Endothelial cell of umbilical vein (primary cell): ENCODE data around the gene RAB44. TPM values are rescaled to one million over a fixed set of nuclear protein-coding genes. Genes with fewer than 3 reads are reported as not detected.

Source experiments
- BruUV-seq: library from RNA; stranded (reverse); fragments of 400-500 nt; replicated peaks from 2 replicates; lab custom pipeline; 2021; lab: Mats Ljungman, UMichigan
- CTCF ChIA-PET: fragments of 300-600, 350-600 bp; sonication (Branson Sonifier 250); formaldehyde crosslinking; loops from one replicate; lab custom pipeline; 2021; ENCODE audit warnings: antibody characterized with exemption, inconsistent platforms; lab: Charles Lee
- POLR2A ChIA-PET: fragments of 300-600, 350-600 bp; sonication (Branson Sonifier 250); formaldehyde crosslinking; loops from one replicate; lab custom pipeline; 2021; ENCODE audit warnings: antibody characterized with exemption, inconsistent platforms; lab: Charles Lee
- DNase-seq: peaks from one replicate; pipeline ENCODE4 v3.0.0-alpha.2; 2011; ENCODE audit warnings: low read depth, low spot score
- FAIRE-seq: peaks from 2 replicates; lab custom pipeline; 2011; peaks lifted over from hg19 to GRCh38; lab: Jason Lieb, UNC
- H2AFZ ChIP-seq: 2 replicates; pipeline ENCODE4 v1.6.0; 2012; ENCODE audit warnings: low read depth, low read length, control low read depth, inconsistent platforms
- H3K27ac ChIP-seq: 2 replicates; pipeline ENCODE4 v1.5.1; 2011; ENCODE audit warnings: low read depth, mild to moderate bottlenecking, control low read depth, low read length, moderate library complexity; ENCODE audit not compliant: insufficient read depth
- H3K27me3 ChIP-seq, 2 experiments: 2 replicates each; pipeline versions ENCODE4 v1.6.0 to v1.6.1; 2011; ENCODE audit warnings: low read length in 2 of 2, mixed read lengths in 1 of 2; ENCODE audit not compliant: control insufficient read depth in 2 of 2, insufficient read depth in 2 of 2
- H3K36me3 ChIP-seq, 2 experiments: 2 replicates in 1 of 2; 3 replicates in 1 of 2; pipeline ENCODE4 v1.5.1; 2011; ENCODE audit warnings: low read length in 2 of 2, mild to moderate bottlenecking in 1 of 2, moderate library complexity in 1 of 2; ENCODE audit not compliant: control insufficient read depth in 2 of 2, insufficient read depth in 2 of 2; ENCODE audit errors: extremely low read depth in 1 of 2
- H3K4me1 ChIP-seq: 3 replicates; pipeline ENCODE4 v1.5.1; 2011; ENCODE audit warnings: mild to moderate bottlenecking, low read length; ENCODE audit not compliant: control insufficient read depth, insufficient read depth; ENCODE audit errors: extremely low read depth
- H3K4me2 ChIP-seq: 2 replicates; pipeline ENCODE4 v1.6.1; 2011; ENCODE audit warnings: low read length, control low read depth, mixed read lengths; ENCODE audit not compliant: insufficient read depth
- H3K4me3 ChIP-seq, 3 experiments: fragments of 200-600 bp in 1 of 3; sonication (generic), shearing (Covaris generic) in 1 of 3; replicated peaks in 1 of 3; 2 replicates each; pipeline ENCODE4 v1.5.1; 2011 to 2016; ENCODE audit warnings: control low read depth in 3 of 3, low read length in 3 of 3, mild to moderate bottlenecking in 2 of 3, inconsistent platforms in 1 of 3, low read depth in 1 of 3, moderate library complexity in 1 of 3; ENCODE audit not compliant: insufficient read depth in 1 of 3
- H3K79me2 ChIP-seq: 2 replicates; pipeline ENCODE4 v1.6.0; 2012; ENCODE audit warnings: low read length, inconsistent platforms; ENCODE audit not compliant: control insufficient read depth, insufficient read depth
- H3K9ac ChIP-seq: replicated peaks from 2 replicates; pipeline ENCODE3; 2011; ENCODE audit warnings: low read length, control low read depth; ENCODE audit not compliant: insufficient read depth; ENCODE audit errors: extremely low read depth
- H3K9me1 ChIP-seq: replicated peaks from 3 replicates; pipeline ENCODE4 v1.6.0; 2011; ENCODE audit warnings: mild to moderate bottlenecking, low read length; ENCODE audit not compliant: control insufficient read depth, insufficient read depth; ENCODE audit errors: extremely low read depth
- H3K9me3 ChIP-seq: replicated peaks from 2 replicates; pipeline ENCODE4 v1.5.1; 2012; ENCODE audit warnings: low read length, inconsistent platforms; ENCODE audit not compliant: control insufficient read depth, insufficient read depth
- H4K20me1 ChIP-seq: replicated peaks from 2 replicates; pipeline ENCODE3; 2011; ENCODE audit warnings: mild to moderate bottlenecking, low read length; ENCODE audit not compliant: control insufficient read depth, insufficient read depth; ENCODE audit errors: extremely low read depth
- EZH2 ChIP-seq: IDR thresholded peaks from 2 replicates; pipeline ENCODE4 v1.6.1; 2012; ENCODE audit warnings: borderline replicate concordance, low read depth, mild to moderate bottlenecking, moderate library complexity, low read length, inconsistent platforms; ENCODE audit not compliant: severe bottlenecking
- FOS ChIP-seq: IDR thresholded peaks from 2 replicates; pipeline ENCODE4 v1.6.1; 2011; ENCODE audit warnings: mild to moderate bottlenecking, low read length, moderate library complexity, borderline replicate concordance; ENCODE audit not compliant: insufficient read depth
- GATA2 ChIP-seq: IDR thresholded peaks from 2 replicates; pipeline ENCODE4 v1.7.0; 2011; ENCODE audit warnings: low read depth, mild to moderate bottlenecking, moderate library complexity, mixed read lengths, low read length; ENCODE audit not compliant: insufficient read length, insufficient read depth
- JUN ChIP-seq: IDR thresholded peaks from 2 replicates; pipeline ENCODE4 v1.6.1; 2011; ENCODE audit warnings: borderline replicate concordance, low read depth; ENCODE audit not compliant: insufficient read length, insufficient read depth
- MAX ChIP-seq: IDR thresholded peaks from 2 replicates; pipeline ENCODE4 v1.6.1; 2011; ENCODE audit not compliant: insufficient read depth, insufficient read length
- MYC ChIP-seq: IDR thresholded peaks from one replicate; pipeline ENCODE4 v1.6.1; 2011; ENCODE audit warnings: mild to moderate bottlenecking, low read depth, low read length
- POLR2A ChIP-seq: IDR thresholded peaks from 2 replicates; pipeline ENCODE4 v1.6.1; 2012; ENCODE audit warnings: low read depth, mild to moderate bottlenecking, control low read depth, low read length
- POLR2AphosphoS5 ChIP-seq: IDR thresholded peaks from 2 replicates; pipeline ENCODE4 v1.6.1; 2012; ENCODE audit warnings: low read depth, mild to moderate bottlenecking, control low read depth, low read length, moderate library complexity; ENCODE audit not compliant: insufficient read depth
- dilution Hi-C: fragments of 300-500 bp; cut with MboI; formaldehyde crosslinking; loops from one replicate; pipeline ENCODE4 v1.15.0; 2019; ENCODE audit warnings: low sequenced_read_pairs; ENCODE audit not compliant: extremely low pct_ligation_motif_present
- intact Hi-C: fragments of 100-400 bp; cut with micrococcal nuclease; formaldehyde crosslinking; loops from one replicate; pipeline ENCODE4 v1.10.0; 2022
- polyA plus RNA-seq, 4 experiments: library from polyadenylated mRNA; depleted of rRNA in 3 of 4; stranded (reverse) in 3 of 4; unstranded in 1 of 4; fragments of >200 nt; gene quantifications; 2 replicates each; pipeline versions ENCODE4 v1.2.1 to v1.2.3, GENCODE V29; 2011 to 2012; ENCODE audit warnings: missing spikeins in 1 of 4
- total RNA-seq: library from RNA; stranded (reverse); gene quantifications from 2 replicates; pipeline ENCODE4 v1.2.3, GENCODE V29; 2021
- TF ChIP-seq, protein P1 (sequence below), 2 donors: IDR thresholded peaks; 1 replicate in 1 of 2; 2 replicates in 1 of 2; pipeline ENCODE4 v1.5.1; 2011; ENCODE audit warnings: low read length in 2 of 2, mild to moderate bottlenecking in 2 of 2, moderate library complexity in 2 of 2, control low read depth in 1 of 2, inconsistent platforms in 1 of 2, low read depth in 1 of 2; ENCODE audit not compliant: insufficient read depth in 1 of 2; ENCODE audit errors: extremely low read depth in 1 of 2

The RAB44 gene
- total and polyA plus RNA-seq, 2 donors (not counting 3 experiments of a cell fraction or from before 2014, with no cell fraction given), result 0.03 to 0.11 TPM

DNA sequence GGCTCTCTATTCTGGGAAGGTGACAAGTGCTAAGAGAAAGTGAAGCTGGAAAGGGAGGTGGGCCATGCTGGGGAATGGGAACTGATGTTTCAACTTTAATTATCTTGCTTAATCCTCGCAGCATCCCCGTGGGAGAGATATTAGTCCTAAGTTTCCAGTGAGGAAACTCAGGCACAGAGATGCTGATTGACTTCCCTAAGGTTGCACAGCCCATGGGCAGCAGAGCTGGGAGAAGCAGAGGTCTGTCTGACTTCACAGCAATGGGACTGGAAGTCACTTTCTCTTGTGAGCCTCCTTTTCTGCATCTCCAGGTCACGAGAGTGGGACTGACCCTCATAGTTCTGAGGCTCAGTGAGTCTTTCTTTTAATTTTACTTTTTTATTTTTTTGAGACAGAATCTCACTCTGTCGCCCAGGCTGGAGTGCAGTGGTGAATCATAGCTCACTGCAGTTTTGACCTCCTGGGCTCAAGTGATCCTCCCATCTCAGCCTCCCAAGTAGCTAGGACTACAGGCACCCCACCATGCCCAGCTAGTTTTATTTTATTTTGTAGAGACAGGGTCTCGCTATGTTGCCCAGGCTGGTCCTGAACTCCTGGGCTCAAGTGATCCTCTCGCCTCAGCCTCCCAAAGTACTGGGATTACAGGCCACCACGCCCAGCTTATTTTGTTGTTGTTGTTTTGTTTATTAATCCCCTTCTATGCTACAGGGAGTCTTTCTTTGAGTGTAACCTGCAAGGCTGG, 2.6 kb downstream of the RAB44 start:
- TF ChIP-seq, protein P1, sequence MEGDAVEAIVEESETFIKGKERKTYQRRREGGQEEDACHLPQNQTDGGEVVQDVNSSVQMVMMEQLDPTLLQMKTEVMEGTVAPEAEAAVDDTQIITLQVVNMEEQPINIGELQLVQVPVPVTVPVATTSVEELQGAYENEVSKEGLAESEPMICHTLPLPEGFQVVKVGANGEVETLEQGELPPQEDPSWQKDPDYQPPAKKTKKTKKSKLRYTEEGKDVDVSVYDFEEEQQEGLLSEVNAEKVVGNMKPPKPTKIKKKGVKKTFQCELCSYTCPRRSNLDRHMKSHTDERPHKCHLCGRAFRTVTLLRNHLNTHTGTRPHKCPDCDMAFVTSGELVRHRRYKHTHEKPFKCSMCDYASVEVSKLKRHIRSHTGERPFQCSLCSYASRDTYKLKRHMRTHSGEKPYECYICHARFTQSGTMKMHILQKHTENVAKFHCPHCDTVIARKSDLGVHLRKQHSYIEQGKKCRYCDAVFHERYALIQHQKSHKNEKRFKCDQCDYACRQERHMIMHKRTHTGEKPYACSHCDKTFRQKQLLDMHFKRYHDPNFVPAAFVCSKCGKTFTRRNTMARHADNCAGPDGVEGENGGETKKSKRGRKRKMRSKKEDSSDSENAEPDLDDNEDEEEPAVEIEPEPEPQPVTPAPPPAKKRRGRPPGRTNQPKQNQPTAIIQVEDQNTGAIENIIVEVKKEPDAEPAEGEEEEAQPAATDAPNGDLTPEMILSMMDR (IDR thresholded peaks at IDR 0.05; ENCODE audit: extremely low read depth in 1 of 2, insufficient read depth in 1 of 2, low read depth in 1 of 2, low read length in 2 of 2), result no peak
- TF ChIP-seq EZH2 (no peak), MAX (no peak), JUN (no peak), FOS (no peak), GATA2 (no peak), POLR2A (no peak), MYC (no peak), POLR2AphosphoS5 (no peak)
- Histone ChIP-seq H3K27me3 (no peaks in the 10 kb centered on the region), H3K79me2 (no peaks in the 10 kb centered on the region), H3K4me3 (no peak overlapping the region), H3K9me1 (no peaks in the 10 kb centered on the region), H4K20me1 (no peaks in the 10 kb centered on the region), H3K4me2 (no peak overlapping the region), H3K9me3 (no peaks in the 10 kb centered on the region), H3K27ac (no peak overlapping the region), H3K9ac (no peak overlapping the region), H3K36me3 (no peaks in the 10 kb centered on the region), H3K4me1 (no peaks in the 10 kb centered on the region), H2AFZ (no peak overlapping the region)
- dilution Hi-C loops, result no loop called here
- POLR2A ChIA-PET, result no interaction called here
- no TSS peak for BruUV-seq
- CTCF ChIA-PET, result interaction anchor here (2.0 kb wide), 1 partner anchor 59 kb away, joined by 5 read pairs; no protein-coding TSS in a partner anchor
- FAIRE-seq (no peak), DNase-seq (no peak)
- intact Hi-C loops, result no loop called here
